GM18951 (cell line): ENCODE results near the gene CRTC1.

Source experiments
- POLR2A ChIP-seq: IDR thresholded peaks from 4 replicates; pipeline ENCODE4 v1.6.1; 2011; ENCODE audit warnings: mild to moderate bottlenecking; ENCODE audit not compliant: insufficient read length, insufficient read depth; ENCODE audit errors: extremely low read depth
- in situ Hi-C: fragments of 300-500 bp; cut with MboI; formaldehyde crosslinking; loops from one replicate; pipeline ENCODE4 v1.12.0; 2022; ENCODE audit warnings: low sequenced_read_pairs, mixed read lengths, inconsistent platforms; ENCODE audit not compliant: unreplicated experiment

The CRTC1 gene, protein sequence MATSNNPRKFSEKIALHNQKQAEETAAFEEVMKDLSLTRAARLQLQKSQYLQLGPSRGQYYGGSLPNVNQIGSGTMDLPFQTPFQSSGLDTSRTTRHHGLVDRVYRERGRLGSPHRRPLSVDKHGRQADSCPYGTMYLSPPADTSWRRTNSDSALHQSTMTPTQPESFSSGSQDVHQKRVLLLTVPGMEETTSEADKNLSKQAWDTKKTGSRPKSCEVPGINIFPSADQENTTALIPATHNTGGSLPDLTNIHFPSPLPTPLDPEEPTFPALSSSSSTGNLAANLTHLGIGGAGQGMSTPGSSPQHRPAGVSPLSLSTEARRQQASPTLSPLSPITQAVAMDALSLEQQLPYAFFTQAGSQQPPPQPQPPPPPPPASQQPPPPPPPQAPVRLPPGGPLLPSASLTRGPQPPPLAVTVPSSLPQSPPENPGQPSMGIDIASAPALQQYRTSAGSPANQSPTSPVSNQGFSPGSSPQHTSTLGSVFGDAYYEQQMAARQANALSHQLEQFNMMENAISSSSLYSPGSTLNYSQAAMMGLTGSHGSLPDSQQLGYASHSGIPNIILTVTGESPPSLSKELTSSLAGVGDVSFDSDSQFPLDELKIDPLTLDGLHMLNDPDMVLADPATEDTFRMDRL

GRCh38 chr19:18683109-18683957 is at the start of gene CRTC1:
Gene CRTC1, plus strand, starts transcription at chr19:18683680. Its CDS starts 23 bp downstream, at chr19:18683703.
- TF ChIP-seq POLR2A: peak; percentile 86
- in situ Hi-C loops: no loop called here

DNA sequence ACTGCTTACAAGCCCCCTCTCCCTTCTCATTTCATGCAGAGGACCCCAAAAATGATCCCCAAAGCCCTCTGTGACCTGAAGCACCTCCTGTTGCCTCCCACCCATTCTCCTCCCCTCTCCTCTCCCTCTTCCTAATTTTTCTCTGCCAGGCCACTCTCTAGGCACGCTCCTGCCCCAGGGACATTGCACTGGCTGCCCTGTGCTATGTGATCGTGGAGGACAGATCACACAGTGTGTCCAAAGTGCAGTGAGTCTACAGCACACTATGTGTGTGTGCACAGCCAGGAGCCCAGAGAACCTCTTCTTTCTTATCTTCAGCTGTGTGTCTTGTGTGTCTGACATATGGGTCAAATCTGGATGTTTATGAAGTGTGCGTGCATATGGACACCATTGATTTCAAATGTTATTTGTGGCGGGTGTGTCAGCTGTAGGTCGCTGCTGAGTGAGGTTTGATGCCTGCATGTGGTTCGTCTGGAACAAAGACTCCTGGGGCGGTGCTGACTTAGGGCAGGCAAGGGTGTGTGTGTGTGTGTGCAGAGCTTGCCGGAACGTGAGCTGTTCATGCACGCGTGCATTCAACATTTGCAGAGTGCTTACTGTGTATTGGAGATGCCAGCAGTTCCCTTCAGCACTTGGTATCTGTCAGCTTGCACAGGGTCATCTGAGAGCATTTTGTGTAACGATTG is 48.7 kb upstream of the CRTC1 start:
- TF ChIP-seq POLR2A: no peak
- in situ Hi-C loops: no loop called here

DNA sequence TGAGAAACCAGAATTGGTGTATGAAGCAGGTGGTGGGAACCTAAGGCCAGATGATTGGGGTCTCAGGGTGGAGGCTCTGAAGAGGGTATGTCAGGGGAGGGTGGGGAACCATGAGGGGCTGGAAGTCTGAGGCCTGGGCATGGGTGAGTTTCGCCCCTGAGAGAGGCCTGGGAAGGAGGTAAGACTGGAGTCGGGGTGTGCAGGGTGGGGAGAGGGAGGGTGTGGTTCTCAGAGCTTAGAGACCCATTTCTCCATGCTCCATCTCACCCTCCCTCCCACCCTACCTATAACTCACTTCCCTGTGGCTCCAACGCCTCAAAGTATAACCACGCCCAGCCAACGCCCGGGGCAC is 47.7 kb upstream of the CRTC1 start:
- in situ Hi-C loops: no loop called here
- no peak for TF ChIP-seq POLR2A

GRCh38 chr19:18636183-18636968 is 47.1 kb upstream of the CRTC1 start:
- no peak for TF ChIP-seq POLR2A
- in situ Hi-C loops: no loop called here

GRCh38 chr19:18636969-18637629 is 46.4 kb upstream of the CRTC1 start, which contains the start of gene KLHL26:
Gene KLHL26, plus strand, starts transcription at chr19:18637028. Its CDS starts 27 bp downstream, at chr19:18637055.
- peak; percentile 74 for TF ChIP-seq POLR2A
- in situ Hi-C loops: no loop called here

DNA sequence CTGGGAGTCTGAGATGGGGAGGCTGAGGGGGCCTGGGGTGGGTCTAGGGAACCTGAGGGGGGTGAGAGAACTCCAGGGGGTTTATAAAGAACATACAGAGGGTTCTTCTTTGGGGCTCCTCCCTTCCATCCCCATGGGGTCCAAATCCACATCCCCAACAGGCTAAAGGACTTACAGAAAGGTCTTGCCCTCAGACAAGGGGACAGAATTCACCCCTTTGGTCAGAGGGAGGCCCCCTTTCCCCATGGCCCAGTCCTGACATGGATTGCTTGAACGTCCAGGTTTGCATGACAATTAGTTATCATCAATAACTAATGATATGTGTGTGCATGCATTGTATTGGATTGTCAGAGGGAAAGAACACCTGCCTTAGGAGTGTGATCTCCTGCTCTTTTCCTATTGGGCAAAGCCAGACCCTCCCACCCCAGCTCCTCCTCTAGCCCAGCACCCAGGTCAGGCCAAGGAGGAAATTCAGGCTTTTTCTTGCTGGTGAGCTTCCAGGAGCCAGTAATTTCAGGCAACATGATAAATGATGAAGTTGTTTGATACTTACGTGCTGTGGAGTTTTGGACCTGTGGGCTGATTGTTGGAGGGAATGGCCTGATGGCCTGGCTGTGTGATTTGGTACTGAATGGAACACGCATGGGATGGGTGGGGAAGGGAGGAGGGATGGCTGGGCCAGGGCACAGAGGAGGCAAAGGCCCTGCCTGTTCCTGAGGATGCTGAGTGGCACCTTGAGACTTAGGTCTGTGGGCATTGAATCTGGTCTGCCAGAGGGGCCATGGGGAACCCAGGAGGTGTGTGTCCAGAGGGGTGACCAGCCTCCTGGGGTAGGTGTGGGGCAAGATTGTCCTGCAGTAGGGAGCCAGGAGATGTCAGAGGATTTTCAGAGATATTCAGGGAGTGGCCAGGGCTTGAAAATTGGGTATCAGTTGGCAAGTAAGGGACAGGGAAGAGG is 45.5 kb upstream of the CRTC1 start:
- no peak for TF ChIP-seq POLR2A
- in situ Hi-C loops: no loop called here

DNA sequence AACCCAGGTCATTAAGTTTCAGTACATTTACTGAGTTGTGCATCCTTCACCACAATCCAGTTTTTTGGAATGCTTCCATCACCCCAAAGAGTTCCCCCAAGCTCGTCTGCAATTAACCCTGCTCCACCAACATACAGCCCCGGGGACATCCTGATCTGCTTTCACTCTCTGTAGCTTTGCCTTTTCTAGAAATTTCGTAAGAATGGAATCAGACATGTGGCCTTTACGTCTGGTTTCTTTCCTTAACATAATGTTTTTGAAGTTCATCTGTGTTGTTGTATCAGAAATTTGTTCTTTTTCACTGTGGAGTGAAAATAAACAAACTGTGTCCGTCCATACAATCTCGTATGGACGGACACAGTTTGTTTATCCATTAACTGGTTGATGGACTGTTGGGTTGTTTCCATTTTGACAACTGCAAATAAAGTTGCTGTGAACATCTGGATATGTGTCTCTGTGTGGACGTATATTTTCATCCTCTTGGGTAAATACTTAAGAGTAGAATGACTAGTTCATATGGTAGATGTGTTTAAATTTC is 43.7 kb upstream of the CRTC1 start:
- in situ Hi-C loops: no loop called here
- TF ChIP-seq POLR2A: no peak

- in situ Hi-C loops: no loop called here
These were observed 39.1 kb upstream of the CRTC1 start for GRCh38 chr19:18644196-18645034.

DNA sequence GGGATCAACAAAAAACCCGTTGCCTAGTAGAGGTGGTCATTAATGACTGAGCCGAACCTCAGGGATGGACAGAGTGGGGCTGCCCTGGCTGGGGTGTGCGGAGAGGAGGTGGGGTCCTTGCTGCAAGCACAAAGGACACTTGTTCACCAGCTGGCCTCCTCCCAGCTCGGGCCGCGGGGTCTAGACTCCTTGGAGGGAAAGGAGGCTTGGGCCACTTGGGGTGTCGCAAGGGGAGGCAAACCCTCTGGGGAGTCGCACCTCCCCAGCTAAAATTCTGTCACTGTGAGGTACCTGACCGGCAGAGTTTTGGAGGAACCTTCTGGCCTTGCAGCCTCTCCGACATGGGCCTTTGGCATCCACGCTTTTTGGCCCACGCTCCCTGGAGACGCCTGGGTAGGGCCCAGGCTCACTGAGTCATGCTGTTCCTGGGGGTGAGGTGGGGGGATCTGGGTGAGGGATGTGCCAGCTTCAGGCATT is 38.4 kb upstream of the CRTC1 start:
- in situ Hi-C loops: no loop called here
- no peak for TF ChIP-seq POLR2A

More at GRCh38 chr19:18644196-18645034, 39.1 kb upstream of the CRTC1 start:
- TF ChIP-seq POLR2A: no peak
